Esophagus squamous epithelium (tissue), 4 donors: ENCODE data around the gene MYL3.

Source experiments
- CTCF ChIP-seq, 6 experiments: fragments of 450-650 bp in 4 of 6; fragments of 200-600 bp in 2 of 6; sonication (generic) in 2 of 6; IDR thresholded peaks; one replicate each; pipeline ENCODE4 v1.5.1; 2016 to 2019; ENCODE audit warnings: antibody characterized with exemption in 6 of 6, mild to moderate bottlenecking in 4 of 6, moderate library complexity in 4 of 6
- POLR2A ChIP-seq, 4 donors: fragments of 450-650 bp; IDR thresholded peaks; one replicate each; pipeline ENCODE4 v1.6.1; 2017; ENCODE audit warnings: antibody characterized with exemption in 4 of 4, mild to moderate bottlenecking in 4 of 4, moderate library complexity in 3 of 4

GRCh38 chr3:46883054-46883829 lies 20.0 kb upstream of the MYL3 start:
- TF ChIP-seq CTCF (IDR thresholded peaks at IDR 0.05) = no peak
- TF ChIP-seq POLR2A (IDR thresholded peaks at IDR 0.05) = no peak
